Omental fat pad (tissue), 4 donors: ENCODE measurements around the gene KCNMB1. TPM values are rescaled to one million over a fixed set of nuclear protein-coding genes. Genes with fewer than 3 reads are reported as not detected.

Source experiments
- ATAC-seq: fragments of 150-250 bp; one replicate; pipeline ENCODE4 v1.9.1; 2016; ENCODE audit warnings: mild to moderate bottlenecking, moderate library complexity; ENCODE audit not compliant: low FRiP score
- DNase-seq: peaks from one replicate; pipeline ENCODE4 v3.0.0-alpha.2; 2019; ENCODE audit warnings: low spot score
- total RNA-seq, 4 donors: library from RNA; depleted of rRNA; stranded (reverse); fragments of >200 nt; gene quantifications; one replicate each; pipeline ENCODE4 v1.1.0, GENCODE V29; 2016
- TF ChIP-seq, protein P1 (sequence below), 3 donors: fragments of 450-650 bp; IDR thresholded peaks; one replicate each; pipeline ENCODE4 v1.5.1; 2016 to 2017; ENCODE audit warnings: antibody characterized with exemption in 3 of 3, mild to moderate bottlenecking in 3 of 3, moderate library complexity in 2 of 3

KCNMB1 gene
- total RNA-seq, 4 donors from 2014 or later: 0.19 to 1.9 (median 0.46) TPM

DNA sequence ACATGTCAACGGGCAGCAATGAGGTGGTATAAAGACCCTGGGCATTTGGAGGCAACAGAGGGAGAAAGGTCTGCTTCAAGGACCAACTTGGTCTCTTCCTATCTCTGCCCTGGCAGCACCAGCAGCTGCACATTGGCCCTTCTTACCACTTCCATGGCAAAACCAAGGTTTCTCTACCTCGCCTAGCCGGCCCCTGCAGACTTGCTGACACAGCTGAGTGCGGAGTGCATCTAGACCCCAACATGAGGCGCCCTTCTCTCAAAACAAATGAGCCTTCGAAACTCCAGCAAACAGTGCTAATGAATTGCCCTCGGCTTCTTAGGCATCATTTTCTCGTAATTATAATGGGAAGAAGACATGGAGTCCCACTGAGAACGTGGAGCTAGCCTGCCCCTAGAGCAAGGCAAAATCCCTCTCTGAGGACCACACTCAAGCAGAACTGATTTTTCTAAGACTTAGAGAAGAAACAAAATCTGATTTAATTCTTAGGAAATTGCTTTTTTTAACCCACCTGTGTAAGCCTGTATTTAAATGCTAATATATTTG is 42.1 kb downstream of the KCNMB1 start:
- TF ChIP-seq, protein P1, sequence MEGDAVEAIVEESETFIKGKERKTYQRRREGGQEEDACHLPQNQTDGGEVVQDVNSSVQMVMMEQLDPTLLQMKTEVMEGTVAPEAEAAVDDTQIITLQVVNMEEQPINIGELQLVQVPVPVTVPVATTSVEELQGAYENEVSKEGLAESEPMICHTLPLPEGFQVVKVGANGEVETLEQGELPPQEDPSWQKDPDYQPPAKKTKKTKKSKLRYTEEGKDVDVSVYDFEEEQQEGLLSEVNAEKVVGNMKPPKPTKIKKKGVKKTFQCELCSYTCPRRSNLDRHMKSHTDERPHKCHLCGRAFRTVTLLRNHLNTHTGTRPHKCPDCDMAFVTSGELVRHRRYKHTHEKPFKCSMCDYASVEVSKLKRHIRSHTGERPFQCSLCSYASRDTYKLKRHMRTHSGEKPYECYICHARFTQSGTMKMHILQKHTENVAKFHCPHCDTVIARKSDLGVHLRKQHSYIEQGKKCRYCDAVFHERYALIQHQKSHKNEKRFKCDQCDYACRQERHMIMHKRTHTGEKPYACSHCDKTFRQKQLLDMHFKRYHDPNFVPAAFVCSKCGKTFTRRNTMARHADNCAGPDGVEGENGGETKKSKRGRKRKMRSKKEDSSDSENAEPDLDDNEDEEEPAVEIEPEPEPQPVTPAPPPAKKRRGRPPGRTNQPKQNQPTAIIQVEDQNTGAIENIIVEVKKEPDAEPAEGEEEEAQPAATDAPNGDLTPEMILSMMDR (IDR thresholded peaks at IDR 0.05): no peak
- ATAC-seq: no peak
- no peak for DNase-seq

DNA sequence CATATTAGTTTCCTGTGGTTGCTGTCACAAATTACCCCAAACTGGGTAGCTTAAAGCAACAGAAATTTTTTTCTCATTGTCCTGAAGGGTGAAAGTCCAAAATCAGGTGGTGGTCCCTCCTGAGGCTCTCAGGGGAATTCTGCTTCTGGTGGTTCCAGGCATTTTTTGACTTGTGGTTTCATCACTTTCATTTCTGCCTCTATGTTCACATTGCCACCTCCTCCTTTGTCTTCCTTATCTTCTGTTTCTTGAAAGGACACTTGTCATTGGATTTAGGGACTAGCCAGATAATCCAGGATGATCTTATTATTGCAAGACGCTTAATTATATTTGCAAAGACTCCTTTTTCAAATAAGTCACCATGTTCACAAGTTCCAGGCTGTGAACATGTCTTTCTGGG is 43.2 kb downstream of the KCNMB1 start:
- ATAC-seq (no peak), DNase-seq (no peak)
- TF ChIP-seq, protein P1 (IDR thresholded peaks at IDR 0.05): no peak

DNA sequence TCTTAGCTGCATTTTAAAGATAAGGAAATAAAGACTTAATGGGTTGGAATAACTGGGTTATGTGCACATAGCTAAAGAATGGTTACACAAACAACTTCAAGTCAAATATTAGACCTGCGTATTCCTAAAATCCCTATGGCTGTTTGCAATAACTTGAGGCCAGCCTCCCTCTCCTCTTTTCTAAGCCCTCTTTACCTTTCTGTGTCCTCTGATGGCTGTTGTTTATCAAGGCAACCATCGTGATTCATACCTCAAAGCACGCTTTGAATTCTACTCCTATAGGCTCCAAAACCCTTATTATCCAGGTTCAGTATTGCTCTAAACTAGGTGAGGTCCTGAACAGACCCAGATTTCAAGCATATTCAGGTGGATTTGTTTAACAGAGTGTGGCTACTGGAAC is 46.0 kb downstream of the KCNMB1 start:
- DNase-seq (no peak), ATAC-seq (no peak)
- TF ChIP-seq, protein P1 (IDR thresholded peaks at IDR 0.05): no peak

DNA sequence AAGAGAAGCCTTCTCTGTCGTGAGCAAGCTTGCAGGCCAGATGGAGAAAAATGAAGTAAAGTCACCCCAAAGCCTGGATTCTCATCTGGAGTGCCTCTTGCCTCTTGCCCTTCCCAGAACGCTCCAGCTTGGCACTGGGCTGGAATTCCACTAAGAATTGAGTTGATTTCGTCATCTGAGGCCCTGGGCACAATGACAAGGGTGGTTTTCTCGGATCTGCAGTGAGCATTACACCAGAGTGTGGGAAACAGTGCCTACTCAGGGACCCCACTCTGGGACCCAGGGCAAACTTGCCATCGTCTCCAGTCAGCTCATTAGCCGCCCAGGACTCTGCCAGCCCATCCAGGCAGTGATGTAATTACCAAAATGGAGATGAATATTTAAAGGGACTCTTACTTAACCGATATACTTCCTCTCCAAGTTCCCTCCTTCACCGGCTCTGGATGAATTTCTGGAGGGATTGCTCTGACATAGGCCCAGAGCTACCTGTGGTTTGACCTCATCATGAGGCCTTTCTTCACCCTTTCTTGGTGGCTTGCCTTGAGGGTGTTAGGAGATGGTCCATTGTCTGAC is 46.9 kb downstream of the KCNMB1 start:
- TF ChIP-seq, protein P1 (IDR thresholded peaks at IDR 0.05): no peak
- ATAC-seq: no peak
- no peak for DNase-seq

DNA sequence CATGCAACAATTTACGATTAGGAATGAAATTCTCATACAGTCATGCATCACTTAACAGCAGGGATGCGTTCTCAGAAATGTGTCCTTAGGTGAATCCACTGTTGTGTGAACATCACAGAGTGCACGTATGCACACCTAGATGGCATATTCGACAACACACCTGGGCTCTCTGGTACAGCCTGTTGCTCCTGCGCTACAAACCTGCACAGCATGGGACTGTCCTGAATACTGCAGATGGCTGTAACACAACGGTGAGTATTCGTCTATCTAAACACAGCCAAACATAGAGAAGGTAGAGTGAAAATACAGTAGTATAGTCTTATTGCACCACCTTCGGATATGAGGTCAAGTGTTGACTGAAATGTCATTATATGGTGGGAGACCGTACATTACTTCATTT is 47.6 kb downstream of the KCNMB1 start:
- DNase-seq (no peak), ATAC-seq (no peak)
- TF ChIP-seq, protein P1 (IDR thresholded peaks at IDR 0.05): no peak

DNA sequence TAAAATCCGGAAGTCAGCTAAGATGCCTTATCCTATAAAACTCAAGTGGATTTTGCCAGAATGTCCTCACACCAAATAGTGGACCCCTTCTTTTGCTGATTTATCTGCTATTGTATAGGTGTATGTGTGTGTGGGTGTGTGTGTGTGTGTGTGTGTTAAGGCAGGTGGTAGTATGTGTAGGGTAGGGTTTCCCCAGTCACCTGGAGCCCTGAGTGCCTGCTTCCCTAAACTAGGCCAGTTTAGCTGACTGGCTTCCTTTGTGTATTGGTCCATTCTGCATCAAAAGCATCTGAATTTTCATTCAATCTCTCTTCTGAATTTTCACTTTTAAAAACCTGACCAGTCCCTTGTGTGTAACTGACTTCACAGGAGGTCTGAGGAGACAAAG is 49.4 kb downstream of the KCNMB1 start:
- DNase-seq: no peak
- TF ChIP-seq, protein P1 (IDR thresholded peaks at IDR 0.05): no peak
- ATAC-seq: no peak
